ENCODE measurements around the gene UVRAG. TPM values are rescaled to one million over a fixed set of nuclear protein-coding genes. Genes with fewer than 3 reads are reported as not detected.
A peak's percentile ranks its signal among the peaks of the same experiment; 100 is the strongest.

Gene UVRAG
- total RNA-seq, 1 experiment from 2014 or later = 13.0 TPM

GRCh38 chr11:76071090-76071489 lies 256.1 kb downstream of the UVRAG start:
- H3K36me3 ChIP-seq (ENCODE audit: low read depth, low read length) = peaks cover 3% of the 10 kb centered on the region
- H3F3A ChIP-seq (ENCODE audit: low read length, unreplicated experiment) = no peaks in the 10 kb centered on the region
- H3K27ac ChIP-seq (ENCODE audit: low read length) = no peak overlapping the region
- no peaks in the 10 kb centered on the region for H4K20me1 ChIP-seq (ENCODE audit: low read length)
- no peak overlapping the region for H3K4me3 ChIP-seq (ENCODE audit: low read length)
- H3K9me3 ChIP-seq (ENCODE audit: low read length) = no peaks in the 10 kb centered on the region
- no peaks in the 10 kb centered on the region for H3K9me2 ChIP-seq (replicated peaks; ENCODE audit: low read length)
- BruUV-seq (replicated peaks) = no TSS peak
- CTCF ChIA-PET = no interaction called here
- TF ChIP-seq EZH2phosphoT487 (IDR thresholded peaks at IDR 0.05; ENCODE audit: borderline replicate concordance, low read length) (no peak), CTCF (conservative IDR thresholded peaks at IDR 0.05; ENCODE audit: low read depth, low read length) (no peak), EZH2 (IDR thresholded peaks at IDR 0.05; ENCODE audit: low read length, unreplicated experiment) (no peak)
- no peak overlapping the region for H3K4me2 ChIP-seq (ENCODE audit: low read length)
- DNase-seq = no peak
- no peak overlapping the region for H2AFZ ChIP-seq (ENCODE audit: low read length)
- POLR2A ChIA-PET (ENCODE audit: unreplicated experiment) = no interaction called here
- H3K27me3 ChIP-seq (ENCODE audit: low read length) = no peaks in the 10 kb centered on the region
- no peak for ATAC-seq
- no peak overlapping the region for H3K9ac ChIP-seq (ENCODE audit: low read length)
- H3K79me2 ChIP-seq (ENCODE audit: low read length) = no peaks in the 10 kb centered on the region
- intact Hi-C loops (cut with micrococcal nuclease) = no loop called here
- H3K4me1 ChIP-seq (ENCODE audit: insufficient read depth, low read length) = peaks cover 19% of the 10 kb centered on the region

DNA sequence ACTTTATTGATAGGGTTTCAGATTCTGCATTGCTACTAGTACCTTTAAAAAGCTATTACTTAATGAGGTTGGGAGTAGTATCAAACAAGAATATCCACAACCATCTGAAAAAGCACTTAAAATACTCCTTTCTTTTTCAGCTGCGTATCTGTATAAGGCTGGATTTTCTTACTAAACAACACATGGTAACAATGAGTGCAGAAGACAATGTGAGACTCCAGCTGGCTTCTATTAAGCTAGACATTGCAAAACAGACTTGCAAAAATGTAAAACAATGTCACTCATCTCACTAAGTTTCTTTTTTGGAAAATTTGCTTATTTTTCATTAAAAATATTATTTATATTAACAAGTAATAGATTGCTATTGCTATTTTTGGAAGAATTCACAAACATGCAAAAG lies 258.7 kb downstream of the UVRAG start:
- H3K4me2 ChIP-seq (ENCODE audit: low read length) = no peak overlapping the region
- DNase-seq (no peak), ATAC-seq (no peak)
- no peaks in the 10 kb centered on the region for H3K9me2 ChIP-seq (replicated peaks; ENCODE audit: low read length)
- POLR2A ChIA-PET (ENCODE audit: unreplicated experiment) = no interaction called here
- no peak overlapping the region for H3K9ac ChIP-seq (ENCODE audit: low read length)
- CTCF ChIA-PET = no interaction called here
- H3K27me3 ChIP-seq (ENCODE audit: low read length) = no peaks in the 10 kb centered on the region
- intact Hi-C loops (cut with micrococcal nuclease) = no loop called here
- H2AFZ ChIP-seq (ENCODE audit: low read length) = no peak overlapping the region
- no peaks in the 10 kb centered on the region for H3K9me3 ChIP-seq (ENCODE audit: low read length)
- H3K79me2 ChIP-seq (ENCODE audit: low read length) = no peaks in the 10 kb centered on the region
- BruUV-seq (replicated peaks) = no TSS peak
- H3K36me3 ChIP-seq (ENCODE audit: low read depth, low read length) = no peaks in the 10 kb centered on the region
- peaks cover 21% of the 10 kb centered on the region for H3K4me1 ChIP-seq (ENCODE audit: insufficient read depth, low read length)
- H3K27ac ChIP-seq (ENCODE audit: low read length) = no peak overlapping the region
- TF ChIP-seq EZH2phosphoT487 (IDR thresholded peaks at IDR 0.05; ENCODE audit: borderline replicate concordance, low read length) (no peak), CTCF (conservative IDR thresholded peaks at IDR 0.05; ENCODE audit: low read depth, low read length) (no peak), EZH2 (IDR thresholded peaks at IDR 0.05; ENCODE audit: low read length, unreplicated experiment) (no peak)
- H3F3A ChIP-seq (ENCODE audit: low read length, unreplicated experiment) = no peaks in the 10 kb centered on the region
- no peak overlapping the region for H3K4me3 ChIP-seq (ENCODE audit: low read length)
- no peaks in the 10 kb centered on the region for H4K20me1 ChIP-seq (ENCODE audit: low read length)

DNA sequence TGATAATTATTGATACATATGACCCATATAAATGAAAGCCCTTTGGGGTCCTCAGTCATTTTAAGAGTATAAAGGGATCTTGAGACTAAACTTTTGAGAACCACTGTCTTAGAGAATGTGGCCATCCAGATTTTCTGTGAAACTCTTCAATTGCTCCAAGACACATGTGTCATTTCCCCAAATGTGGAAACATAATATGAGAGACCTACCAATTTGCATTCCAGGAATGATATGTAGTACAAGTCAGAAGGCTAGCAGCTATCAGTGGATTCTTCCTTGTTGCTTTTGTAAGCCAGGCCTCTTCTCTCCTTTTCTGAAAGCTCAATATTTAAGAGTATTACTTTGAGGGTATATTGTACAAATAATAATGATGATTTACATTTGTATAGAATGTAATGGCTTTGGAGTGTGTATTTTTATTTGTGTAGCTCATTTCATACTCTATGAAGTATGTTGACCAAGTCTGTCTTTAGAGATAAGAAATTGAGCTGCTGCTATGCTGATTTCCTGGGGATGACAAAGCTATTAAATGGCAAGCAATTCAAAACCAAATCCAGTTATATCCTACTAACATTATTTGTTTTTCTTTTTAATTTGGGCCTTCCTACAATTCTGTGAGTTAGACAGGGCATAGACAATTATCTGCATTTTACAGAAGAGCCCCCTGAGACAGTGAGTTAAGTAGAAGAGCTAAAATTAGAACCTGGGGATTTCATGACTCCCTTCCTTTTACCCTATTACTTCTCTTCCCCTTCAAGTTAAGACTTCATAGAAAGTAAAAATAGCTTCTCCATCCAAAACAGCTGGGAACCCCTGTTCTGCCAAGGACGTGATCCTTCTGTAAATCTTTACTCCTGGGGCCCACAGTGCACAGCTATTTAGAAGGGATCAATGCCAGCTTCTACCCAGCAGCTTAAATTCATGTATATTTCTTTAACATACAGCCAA lies 259.4 kb downstream of the UVRAG start:
- Histone ChIP-seq H3K79me2 (ENCODE audit: low read length) (no peaks in the 10 kb centered on the region), H3K27ac (ENCODE audit: low read length) (no peak overlapping the region), H2AFZ (ENCODE audit: low read length) (no peak overlapping the region), H3K4me3 (ENCODE audit: low read length) (no peak overlapping the region), H3K9ac (ENCODE audit: low read length) (no peak overlapping the region), H3K27me3 (ENCODE audit: low read length) (no peaks in the 10 kb centered on the region), H4K20me1 (ENCODE audit: low read length) (no peaks in the 10 kb centered on the region), H3K4me2 (ENCODE audit: low read length) (no peak overlapping the region), H3K4me1 (ENCODE audit: insufficient read depth, low read length) (peaks cover 21% of the 10 kb centered on the region), H3F3A (ENCODE audit: low read length, unreplicated experiment) (no peaks in the 10 kb centered on the region), H3K9me3 (ENCODE audit: low read length) (no peaks in the 10 kb centered on the region), H3K36me3 (ENCODE audit: low read depth, low read length) (no peaks in the 10 kb centered on the region), H3K9me2 (replicated peaks; ENCODE audit: low read length) (no peaks in the 10 kb centered on the region)
- no TSS peak for BruUV-seq (replicated peaks)
- ChIA-PET CTCF (no interaction called here), POLR2A (ENCODE audit: unreplicated experiment) (interaction anchor here (0.5 kb wide), 1 partner anchor 79 kb away, joined by 3 read pairs; no protein-coding TSS in a partner anchor)
- intact Hi-C loops (cut with micrococcal nuclease) = no loop called here
- ATAC-seq = no peak
- DNase-seq = peak; percentile 27
- no peak for TF ChIP-seq CTCF (conservative IDR thresholded peaks at IDR 0.05; ENCODE audit: low read depth, low read length)

All from PC-3 (cell line).